K562 (cell line): Measurements from ENCODE around the gene HLCS. TPM values are rescaled to one million over a fixed set of nuclear protein-coding genes. Genes with fewer than 3 reads are reported as not detected.

ENCODE experiments used
- ASH1L ChIP-seq: fragments of 450-650 bp; IDR thresholded peaks from 2 replicates; pipeline ENCODE4 v1.6.1; 2018; ENCODE audit warnings: borderline replicate concordance, mild to moderate bottlenecking, low read depth; ENCODE audit not compliant: partially characterized antibody
- BCOR ChIP-seq: fragments of 450-650 bp; IDR thresholded peaks from 2 replicates; pipeline ENCODE4 v1.6.1; 2016
- CEBPG ChIP-seq, 3 experiments: fragments of 200-800 bp in 1 of 3; sonication (Bioruptor generic) in 1 of 3; sonication (generic) in 1 of 3; formaldehyde crosslinking in 1 of 3; IDR thresholded peaks in 2 of 3; conservative IDR thresholded peaks in 1 of 3; 2 replicates each; pipeline versions ENCODE4 v1.6.1 to v1.8.0; 2016 to 2022; ENCODE audit warnings: missing compliant biosample characterization in 2 of 3, missing genetic modification characterization in 2 of 3, mild to moderate bottlenecking in 1 of 3, missing genetic modification reagents in 1 of 3
- FOSL1 ChIP-seq: fragments of 200-800 bp; sonication (Bioruptor generic); conservative IDR thresholded peaks from 2 replicates; pipeline ENCODE4 v1.6.1; 2016; ENCODE audit warnings: missing genetic modification characterization, missing compliant biosample characterization
- HDAC2 ChIP-seq: fragments of 450-650 bp; IDR thresholded peaks from 2 replicates; pipeline ENCODE4 v1.6.1; 2016; ENCODE audit warnings: mild to moderate bottlenecking
- HDGF ChIP-seq: fragments of 450-650 bp; IDR thresholded peaks from 2 replicates; pipeline ENCODE4 v1.6.1; 2016
- HNRNPH1 ChIP-seq: fragments of 200-400 bp; formaldehyde crosslinking; optimal IDR thresholded peaks from 2 replicates; pipeline ENCODE3; 2017; ENCODE audit warnings: low read depth, mild to moderate bottlenecking, low read length, moderate library complexity
- HNRNPK ChIP-seq: fragments of 200-400 bp; formaldehyde crosslinking; IDR thresholded peaks from one replicate; pipeline ENCODE4 v1.6.1; 2018; ENCODE audit warnings: mild to moderate bottlenecking, low read depth, low read length; ENCODE audit not compliant: poor library complexity, severe bottlenecking
- HNRNPUL1 ChIP-seq: fragments of 200-400 bp; formaldehyde crosslinking; IDR thresholded peaks from 2 replicates; pipeline ENCODE4 v1.6.1; 2017; ENCODE audit warnings: low read length
- KAT2B ChIP-seq: IDR thresholded peaks from one replicate; pipeline ENCODE4 v1.6.1; 2012; ENCODE audit warnings: low read depth, mild to moderate bottlenecking, control low read depth, inconsistent platforms, low read length, moderate library complexity
- KAT8 ChIP-seq: fragments of 450-650 bp; IDR thresholded peaks from 2 replicates; pipeline ENCODE4 v1.6.1; 2016; ENCODE audit warnings: low read depth, mild to moderate bottlenecking
- KDM5B ChIP-seq: fragments of 200-600 bp; sonication (generic); IDR thresholded peaks from 2 replicates; pipeline ENCODE4 v1.6.1; 2012; ENCODE audit warnings: low read depth, mild to moderate bottlenecking, moderate library complexity, low read length, control low read depth, inconsistent platforms; ENCODE audit not compliant: insufficient replicate concordance
- NFRKB ChIP-seq: fragments of 450-650 bp; IDR thresholded peaks from 2 replicates; pipeline ENCODE4 v1.6.1; 2016; ENCODE audit warnings: low read depth
- PHB2 ChIP-seq: fragments of 450-650 bp; IDR thresholded peaks from 2 replicates; pipeline ENCODE4 v1.6.1; 2017; ENCODE audit warnings: low read depth
- PHF21A ChIP-seq: fragments of 450-650 bp; IDR thresholded peaks from 2 replicates; pipeline ENCODE4 v1.6.1; 2017; ENCODE audit warnings: low read depth, borderline replicate concordance
- PHTF2 ChIP-seq: fragments of 250-450 bp; sonication (Bioruptor Pico); IDR thresholded peaks from 2 replicates; pipeline ENCODE4 v1.5.0; 2021; ENCODE audit warnings: mild to moderate bottlenecking
- PYGO2 ChIP-seq: fragments of 450-650 bp; IDR thresholded peaks from 2 replicates; pipeline ENCODE4 v1.6.1; 2016; ENCODE audit warnings: mild to moderate bottlenecking, missing genetic modification characterization, moderate library complexity, missing compliant biosample characterization
- SMARCA5 ChIP-seq: fragments of 450-650 bp; IDR thresholded peaks from 2 replicates; pipeline ENCODE4 v1.6.1; 2016
- SP2 ChIP-seq: IDR thresholded peaks from 2 replicates; pipeline ENCODE4 v1.6.1; 2011; ENCODE audit warnings: mild to moderate bottlenecking, low read depth, low read length, moderate library complexity; ENCODE audit not compliant: poor library complexity, severe bottlenecking; ENCODE audit errors: extremely low read depth
- SUPT5H ChIP-seq: fragments of 450-650 bp; IDR thresholded peaks from 2 replicates; pipeline ENCODE4 v1.6.1; 2016
- ZNF165 ChIP-seq: fragments of 250-450 bp; sonication (Bioruptor Pico); IDR thresholded peaks from 2 replicates; pipeline ENCODE4 v1.4.0; 2020; ENCODE audit warnings: borderline replicate concordance
- ZNF717 ChIP-seq: fragments of 250-450 bp; sonication (Bioruptor Pico); IDR thresholded peaks from 2 replicates; pipeline ENCODE4 v1.5.0; 2021
- polyA plus RNA-seq, 8 experiments: library from polyadenylated mRNA; depleted of rRNA in 4 of 8; stranded (reverse) in 5 of 8; unstranded in 3 of 8; fragments of >200 nt; fragmentation: Nextera tagmentation in 2 of 8; fragmentation: Illumina TruSeq in 1 of 8; extraction: Ambion mirVana in 2 of 8; extraction: Trizol in 1 of 8; gene quantifications; 2 replicates each; pipeline versions ENCODE4 v1.2.1 to v1.2.3, GENCODE V29; 2011 to 2014; ENCODE audit warnings: inconsistent platforms in 1 of 8, missing spikeins in 1 of 8
- total RNA-seq, 7 experiments: library from RNA; depleted of rRNA in 6 of 7; stranded (reverse); fragments of >200 nt in 6 of 7; fragmentation: Illumina TruSeq in 2 of 7; extraction: Trizol in 2 of 7; gene quantifications; 2 replicates each; pipeline versions ENCODE4 v1.2.1 to v1.2.3, GENCODE V29; 2011 to 2021; ENCODE audit warnings: low replicate concordance in 1 of 7
- TF ChIP-seq, protein P1 (sequence below): sonication (generic); formaldehyde crosslinking; IDR thresholded peaks from 2 replicates; pipeline ENCODE4 v1.4.0; 2020; ENCODE audit warnings: mild to moderate bottlenecking, missing genetic modification reagents
- TF ChIP-seq, protein P2 (sequence below): fragments of 250-450 bp; sonication (Bioruptor Pico); IDR thresholded peaks from 2 replicates; pipeline ENCODE4 v1.8.0; 2022; ENCODE audit warnings: moderate library complexity, mild to moderate bottlenecking, inconsistent platforms
- TF ChIP-seq, protein P3 (sequence below): fragments of 150-350 bp; conservative IDR thresholded peaks from 2 replicates; pipeline ENCODE4 v1.6.1; 2014; ENCODE audit warnings: low read length

HLCS gene
- total and polyA plus RNA-seq, 9 of the 15 experiments (the other 6 are each of a cell fraction or from before 2014, with no cell fraction given): 3.0 to 21.5 (median 17.1) TPM

DNA sequence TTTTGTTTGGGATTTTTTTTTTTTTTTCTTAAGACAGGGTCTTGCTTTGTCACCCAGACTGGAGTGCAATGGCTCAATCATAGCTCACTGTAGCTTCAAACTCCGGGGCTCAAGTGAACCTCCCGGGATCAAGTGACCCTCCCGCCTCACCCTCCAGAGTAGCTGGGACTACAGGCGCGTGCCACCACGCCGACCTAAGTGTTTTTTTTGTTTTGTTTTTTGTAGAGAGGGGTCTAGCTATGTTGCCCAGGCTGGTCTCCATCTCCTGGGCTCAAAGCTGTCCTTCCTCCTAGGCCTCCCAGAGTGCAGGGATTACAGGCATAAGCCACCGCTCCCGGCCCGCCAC is 776 bp downstream of the HLCS start (continued):
- no peak for TF ChIP-seq PYGO2 (tag)
- TF ChIP-seq ZNF717 (CRISPR knock-in tag): no peak
- no peak for TF ChIP-seq KAT2B
- no peak for TF ChIP-seq KAT8
- TF ChIP-seq, protein P1, sequence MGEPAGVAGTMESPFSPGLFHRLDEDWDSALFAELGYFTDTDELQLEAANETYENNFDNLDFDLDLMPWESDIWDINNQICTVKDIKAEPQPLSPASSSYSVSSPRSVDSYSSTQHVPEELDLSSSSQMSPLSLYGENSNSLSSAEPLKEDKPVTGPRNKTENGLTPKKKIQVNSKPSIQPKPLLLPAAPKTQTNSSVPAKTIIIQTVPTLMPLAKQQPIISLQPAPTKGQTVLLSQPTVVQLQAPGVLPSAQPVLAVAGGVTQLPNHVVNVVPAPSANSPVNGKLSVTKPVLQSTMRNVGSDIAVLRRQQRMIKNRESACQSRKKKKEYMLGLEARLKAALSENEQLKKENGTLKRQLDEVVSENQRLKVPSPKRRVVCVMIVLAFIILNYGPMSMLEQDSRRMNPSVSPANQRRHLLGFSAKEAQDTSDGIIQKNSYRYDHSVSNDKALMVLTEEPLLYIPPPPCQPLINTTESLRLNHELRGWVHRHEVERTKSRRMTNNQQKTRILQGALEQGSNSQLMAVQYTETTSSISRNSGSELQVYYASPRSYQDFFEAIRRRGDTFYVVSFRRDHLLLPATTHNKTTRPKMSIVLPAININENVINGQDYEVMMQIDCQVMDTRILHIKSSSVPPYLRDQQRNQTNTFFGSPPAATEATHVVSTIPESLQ: 0 out of 2 replicates have a peak, but pooled peaks have one; percentile 18
- TF ChIP-seq NFRKB: peak; percentile 70; the same call in 1 of the 2 replicates
- 0 out of 2 replicates have a peak, but pooled peaks have one; percentile 61 for TF ChIP-seq SUPT5H
- no peak for TF ChIP-seq HNRNPH1
- TF ChIP-seq HDAC2: 0 out of 2 replicates have a peak, but pooled peaks have one; percentile 65
- no peak for TF ChIP-seq HNRNPK
- peak; percentile 86 for TF ChIP-seq BCOR
- TF ChIP-seq, protein P2, sequence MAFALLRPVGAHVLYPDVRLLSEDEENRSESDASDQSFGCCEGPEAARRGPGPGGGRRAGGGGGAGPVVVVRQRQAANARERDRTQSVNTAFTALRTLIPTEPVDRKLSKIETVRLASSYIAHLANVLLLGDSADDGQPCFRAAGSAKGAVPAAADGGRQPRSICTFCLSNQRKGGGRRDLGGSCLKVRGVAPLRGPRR (CRISPR knock-in tag): no peak
- TF ChIP-seq, protein P3, sequence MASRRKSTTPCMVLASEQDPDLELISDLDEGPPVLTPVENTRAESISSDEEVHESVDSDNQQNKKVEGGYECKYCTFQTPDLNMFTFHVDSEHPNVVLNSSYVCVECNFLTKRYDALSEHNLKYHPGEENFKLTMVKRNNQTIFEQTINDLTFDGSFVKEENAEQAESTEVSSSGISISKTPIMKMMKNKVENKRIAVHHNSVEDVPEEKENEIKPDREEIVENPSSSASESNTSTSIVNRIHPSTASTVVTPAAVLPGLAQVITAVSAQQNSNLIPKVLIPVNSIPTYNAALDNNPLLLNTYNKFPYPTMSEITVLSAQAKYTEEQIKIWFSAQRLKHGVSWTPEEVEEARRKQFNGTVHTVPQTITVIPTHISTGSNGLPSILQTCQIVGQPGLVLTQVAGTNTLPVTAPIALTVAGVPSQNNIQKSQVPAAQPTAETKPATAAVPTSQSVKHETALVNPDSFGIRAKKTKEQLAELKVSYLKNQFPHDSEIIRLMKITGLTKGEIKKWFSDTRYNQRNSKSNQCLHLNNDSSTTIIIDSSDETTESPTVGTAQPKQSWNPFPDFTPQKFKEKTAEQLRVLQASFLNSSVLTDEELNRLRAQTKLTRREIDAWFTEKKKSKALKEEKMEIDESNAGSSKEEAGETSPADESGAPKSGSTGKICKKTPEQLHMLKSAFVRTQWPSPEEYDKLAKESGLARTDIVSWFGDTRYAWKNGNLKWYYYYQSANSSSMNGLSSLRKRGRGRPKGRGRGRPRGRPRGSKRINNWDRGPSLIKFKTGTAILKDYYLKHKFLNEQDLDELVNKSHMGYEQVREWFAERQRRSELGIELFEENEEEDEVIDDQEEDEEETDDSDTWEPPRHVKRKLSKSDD: no peak
- peak; percentile 2 for TF ChIP-seq SP2
- TF ChIP-seq PHB2: peak; percentile 33; the same call in 1 of the 2 replicates
- TF ChIP-seq KDM5B: peak; percentile 9
- no peak for TF ChIP-seq FOSL1 (tag)
- no peak for TF ChIP-seq PHF21A
- TF ChIP-seq HDGF: 0 out of 2 replicates have a peak, but pooled peaks have one; percentile 29
- peak; percentile 74; the same call in 1 of the 2 replicates for TF ChIP-seq SMARCA5
- TF ChIP-seq ZNF165: no peak
- TF ChIP-seq PHTF2 (CRISPR knock-in tag): no peak
- TF ChIP-seq CEBPG (CRISPR knock-in tag; IDR thresholded peaks at IDR 0.05): no peak
- peak; percentile 5 to 56; a peak in 3 of 4 replicates for TF ChIP-seq CEBPG (tag; conservative IDR thresholded peaks at IDR 0.05 in 1 of 2, IDR thresholded peaks at IDR 0.05 in 1 of 2)
- TF ChIP-seq ASH1L: peak; percentile 33
- TF ChIP-seq HNRNPUL1: no peak
